ENCODE results near the gene MVD.
"Not testable (repeated sequence)": the region's sequence is repeated elsewhere in the genome, so short reads cannot be mapped to it uniquely, and the experiment has no call there.

MVD gene

DNA sequence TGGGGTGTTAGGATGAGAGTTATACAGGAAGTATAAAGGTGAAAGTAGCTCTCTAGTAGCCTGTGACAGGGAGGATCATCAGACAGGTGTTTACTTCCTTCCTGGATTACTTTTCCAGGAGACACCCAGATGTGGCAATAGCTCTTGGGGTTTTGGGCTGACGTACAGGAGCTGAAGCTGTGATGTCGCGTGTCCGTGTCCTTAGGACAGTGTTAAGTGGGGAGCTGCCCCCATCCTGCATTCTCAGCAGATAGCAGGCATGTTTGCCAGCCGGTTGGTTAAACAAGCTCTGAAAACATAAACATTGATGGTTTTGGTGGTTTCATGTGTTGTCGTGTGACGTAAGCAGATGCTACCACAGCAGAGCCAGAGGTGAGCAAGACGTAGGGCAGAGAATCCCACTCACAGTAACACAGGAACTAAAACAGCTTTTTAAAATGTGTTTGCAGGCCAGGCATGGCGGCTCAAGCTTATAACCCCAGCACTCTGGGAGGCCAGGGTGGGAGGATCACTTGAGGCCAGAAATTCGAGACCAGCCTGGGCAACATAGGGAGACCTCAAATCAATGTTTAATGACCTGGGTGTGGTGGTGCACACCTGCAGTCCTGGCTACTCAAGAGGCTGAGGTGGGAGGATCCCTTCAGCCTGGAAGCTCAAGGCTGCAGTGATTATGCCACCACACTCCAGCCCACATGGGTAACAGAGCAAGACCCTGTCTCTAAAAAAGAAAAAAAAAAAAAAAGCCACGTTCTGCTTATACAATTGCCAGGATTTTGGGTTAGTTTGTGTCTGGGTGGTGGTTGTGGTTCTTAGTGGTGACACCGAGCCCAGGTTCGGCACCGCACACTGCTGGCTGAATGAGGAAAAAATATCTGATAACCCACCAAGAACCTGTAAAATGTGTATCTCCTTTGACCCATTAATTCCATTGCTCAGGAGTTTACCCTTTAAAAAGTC is 42.8 kb downstream of the MVD start:
- DNase-seq = no peak

DNA sequence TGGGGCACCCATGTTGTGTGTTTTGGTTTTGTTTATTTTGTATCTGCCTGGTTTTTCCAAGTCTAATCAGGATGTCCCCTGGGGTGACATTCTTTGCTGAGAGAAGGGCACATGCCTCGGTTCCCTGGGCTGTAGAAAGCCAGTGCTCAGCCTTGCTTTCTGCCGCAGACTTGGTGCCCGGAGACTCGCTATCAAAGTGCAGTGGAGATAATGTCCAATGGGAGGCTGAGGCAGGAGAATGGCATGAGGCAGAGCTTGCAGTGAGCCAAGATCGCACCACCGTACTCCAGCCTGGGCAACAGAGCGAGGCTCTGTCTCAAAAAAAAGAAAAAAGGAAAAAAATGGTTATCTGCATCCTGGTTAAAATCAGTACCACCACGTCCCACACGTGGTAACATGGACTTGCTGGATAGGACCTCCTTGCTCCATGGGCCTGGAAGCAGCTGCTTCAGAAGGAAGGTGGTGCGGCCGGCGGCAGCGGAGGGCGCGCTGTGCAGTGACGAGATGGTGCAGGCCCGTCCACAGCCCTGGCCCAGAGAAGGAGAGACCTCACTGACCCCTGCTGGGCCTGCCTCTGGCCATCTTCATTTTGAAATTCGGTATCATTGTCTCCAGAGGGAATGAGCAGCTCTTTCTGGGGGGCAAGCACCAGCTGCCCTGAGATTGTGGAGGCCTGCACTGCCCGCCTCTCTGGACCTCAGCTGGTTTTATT is 43.8 kb downstream of the MVD start:
- DNase-seq = no peak

DNA sequence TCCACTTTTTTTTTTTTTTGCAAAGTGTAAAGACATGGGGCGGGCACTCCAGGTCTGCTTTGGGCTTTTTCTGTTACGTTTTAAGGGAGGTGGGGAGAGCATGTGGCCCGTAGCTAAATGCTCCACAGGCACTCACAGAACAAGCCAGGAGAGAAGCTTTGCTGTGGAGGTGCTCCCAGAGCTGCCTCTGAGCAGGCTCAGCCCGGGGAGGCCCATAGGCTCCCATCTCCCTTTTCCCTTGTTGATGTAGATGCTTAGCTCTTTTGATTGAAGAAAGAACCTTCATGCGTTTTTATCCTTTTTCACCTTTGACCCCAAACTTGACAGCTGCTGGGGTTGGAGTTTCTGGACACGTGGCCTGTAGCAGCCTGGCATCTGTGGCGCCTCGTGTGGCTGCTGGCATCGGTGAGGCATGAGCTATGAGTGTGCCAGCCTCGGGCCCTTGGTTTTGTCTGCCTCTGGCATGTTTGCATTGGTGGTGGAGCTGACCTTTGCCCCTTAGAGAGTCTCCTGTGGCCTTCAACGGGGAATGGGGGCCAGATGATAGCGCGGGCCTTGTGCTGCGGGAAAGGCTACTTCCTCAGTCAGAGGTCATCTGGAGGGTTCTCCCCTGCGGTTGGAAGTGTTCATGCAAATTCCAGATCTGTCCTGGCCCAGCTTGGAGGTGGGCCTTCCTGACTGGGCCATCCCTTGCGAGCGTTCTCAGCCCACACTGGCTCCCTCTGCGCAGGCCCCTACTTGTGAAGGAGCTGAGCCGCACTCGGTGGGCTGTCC is 44.5 kb downstream of the MVD start:
- no peak for DNase-seq

DNA sequence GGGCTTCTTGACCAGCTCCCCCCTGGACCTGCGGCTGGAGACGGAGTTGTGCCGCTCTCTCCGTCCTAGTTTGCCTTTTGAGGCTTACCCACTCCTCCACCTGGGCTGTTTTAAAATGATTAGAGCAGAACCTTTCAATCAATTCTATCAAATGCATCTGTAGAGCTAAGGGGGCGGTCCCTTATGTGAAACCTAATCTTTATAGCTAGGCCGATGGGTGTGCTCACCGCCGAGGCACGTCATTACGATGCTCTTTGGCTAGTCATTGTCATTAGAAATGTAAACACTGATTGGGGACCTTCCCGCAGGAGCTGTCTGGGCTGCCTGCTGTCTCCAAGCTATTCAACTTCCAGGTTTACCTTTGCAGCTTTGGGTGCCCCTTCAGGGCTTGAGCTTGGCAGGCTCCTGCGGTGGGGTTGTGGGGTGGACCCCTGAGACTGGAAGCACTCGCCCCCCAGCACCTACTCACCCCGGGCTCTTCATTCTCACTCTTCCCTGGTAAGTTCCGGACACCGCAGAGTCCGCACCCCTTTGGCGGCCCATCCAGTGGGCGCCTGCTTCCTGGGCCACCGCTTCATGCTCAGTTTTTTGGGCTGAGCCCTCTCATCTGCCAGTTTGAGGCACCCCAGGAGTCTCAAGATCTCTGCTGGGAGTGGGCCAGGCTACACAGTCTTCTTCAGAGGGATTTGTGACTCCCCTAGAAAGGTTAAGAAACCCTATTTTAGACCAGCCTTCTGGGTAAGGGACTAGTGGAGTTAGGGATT is 45.4 kb downstream of the MVD start:
- peak; percentile 56 for DNase-seq

DNA sequence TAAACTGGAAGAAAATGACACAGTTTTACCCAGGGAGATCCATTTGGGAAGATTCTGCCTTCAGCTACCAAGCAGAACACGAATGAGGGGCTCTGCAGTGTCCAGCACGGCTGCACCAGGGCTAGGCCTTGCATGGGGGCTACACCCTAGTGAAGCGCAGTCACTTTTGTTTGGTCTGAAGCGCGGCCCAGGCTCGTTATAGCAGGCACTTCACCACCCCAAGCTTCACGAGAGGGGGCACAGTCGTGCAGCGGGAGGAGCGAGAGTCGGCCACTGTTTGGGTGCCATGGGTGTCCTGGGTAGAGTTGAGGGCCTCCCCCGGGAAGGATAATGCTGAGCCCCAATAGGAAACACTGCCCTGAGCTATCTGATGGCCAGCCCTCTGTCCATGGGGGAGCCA is 46.2 kb downstream of the MVD start:
- DNase-seq = no peak

DNA sequence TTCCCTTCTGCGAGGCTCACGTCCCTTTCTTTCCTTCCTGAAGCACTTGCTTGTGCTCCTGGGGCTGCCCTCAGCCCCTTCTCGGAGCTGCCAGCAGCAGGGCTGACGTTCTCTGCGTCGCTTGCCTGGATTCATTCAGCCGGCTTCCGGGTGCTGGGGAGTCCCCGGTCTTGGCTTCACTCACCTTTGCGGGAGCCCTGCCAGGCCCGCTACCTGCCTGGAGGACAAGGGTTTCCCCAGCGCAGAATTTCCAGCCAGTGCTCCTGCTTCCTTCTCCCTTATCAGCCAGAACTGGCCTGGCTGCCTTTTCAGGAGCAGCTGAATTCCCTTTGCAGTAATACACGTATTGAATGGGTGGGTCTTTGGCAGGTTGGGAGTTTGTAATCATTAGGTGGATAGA is 46.6 kb downstream of the MVD start:
- no peak for DNase-seq

DNA sequence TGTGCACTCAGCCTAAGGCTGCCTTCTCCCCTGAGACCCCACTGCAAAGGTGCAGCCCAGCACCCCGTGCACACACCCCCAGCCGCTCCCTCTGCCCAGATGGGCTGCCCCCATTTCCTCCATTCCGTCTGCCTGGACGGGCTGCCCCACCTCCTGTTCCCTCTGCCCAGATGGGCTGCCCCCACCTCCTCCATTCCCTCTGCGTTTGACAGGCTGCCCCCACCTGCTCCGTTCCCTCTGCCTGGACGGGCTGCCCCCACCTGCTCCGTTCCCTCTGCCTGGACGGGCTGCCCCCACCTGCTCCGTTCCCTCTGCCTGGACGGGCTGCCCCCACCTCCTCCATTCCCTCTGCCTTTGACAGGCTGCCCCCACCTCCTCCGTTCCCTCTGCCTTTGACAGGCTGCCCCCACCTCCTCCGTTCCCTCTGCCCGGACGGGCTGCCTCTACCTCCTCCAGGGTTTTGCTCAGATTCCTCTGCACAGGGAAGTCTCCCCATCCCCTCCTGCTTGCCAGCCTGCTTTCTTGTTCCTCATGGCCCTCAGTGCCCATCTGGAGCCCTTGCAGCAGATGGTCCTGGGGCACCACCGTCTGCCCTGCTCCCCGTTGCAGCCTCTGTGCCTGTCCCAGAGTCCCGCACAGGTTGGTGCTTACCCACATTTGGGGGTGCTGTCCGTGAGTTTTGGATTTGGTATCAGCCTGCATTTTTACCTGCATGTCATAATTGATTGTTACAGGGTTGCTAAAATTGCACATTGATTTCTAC is 47.9 kb downstream of the MVD start:
- no peak for DNase-seq

DNA sequence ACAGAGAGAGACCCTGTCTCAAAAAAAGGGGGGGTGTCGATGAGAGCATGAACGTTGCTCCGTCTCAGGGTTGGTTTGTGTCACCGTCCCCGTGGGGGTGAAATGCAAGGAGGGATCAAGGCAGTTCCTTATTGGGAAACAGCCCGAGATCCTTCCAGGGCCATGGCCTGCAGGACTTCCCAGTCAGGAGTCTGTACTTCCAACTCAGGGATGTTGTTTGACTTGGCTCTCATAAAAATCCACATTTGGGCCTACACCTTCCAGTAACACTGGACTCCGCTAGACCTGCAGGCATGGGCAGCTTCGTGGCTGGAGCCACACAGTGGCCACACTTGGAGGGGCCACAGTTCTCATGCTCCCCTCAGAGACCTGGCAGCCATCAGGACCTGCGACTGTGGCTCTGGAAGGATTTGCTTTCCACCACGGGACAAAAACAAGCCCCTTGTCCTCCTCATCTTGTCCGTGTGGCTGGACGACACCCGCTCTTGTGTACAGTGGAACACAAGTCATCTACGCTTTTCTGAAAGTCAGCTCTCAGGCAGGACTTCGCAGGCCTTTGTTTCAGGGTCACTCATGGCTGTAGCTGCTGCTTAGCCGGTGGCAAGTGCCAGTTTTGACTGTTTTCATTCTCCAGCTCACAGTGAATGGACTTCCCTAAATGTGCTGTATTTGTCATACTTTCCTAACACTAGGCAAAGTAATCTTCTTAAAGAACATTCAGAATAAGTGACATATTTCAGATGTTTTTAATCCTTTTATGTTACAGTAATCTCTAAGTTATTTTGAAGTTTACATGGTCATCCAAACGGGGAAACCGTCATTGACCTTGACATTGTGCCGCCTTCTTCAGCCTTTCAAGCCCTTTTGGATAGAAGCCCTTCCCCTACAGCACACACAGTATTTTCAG is 48.7 kb downstream of the MVD start:
- DNase-seq = no peak

DNA sequence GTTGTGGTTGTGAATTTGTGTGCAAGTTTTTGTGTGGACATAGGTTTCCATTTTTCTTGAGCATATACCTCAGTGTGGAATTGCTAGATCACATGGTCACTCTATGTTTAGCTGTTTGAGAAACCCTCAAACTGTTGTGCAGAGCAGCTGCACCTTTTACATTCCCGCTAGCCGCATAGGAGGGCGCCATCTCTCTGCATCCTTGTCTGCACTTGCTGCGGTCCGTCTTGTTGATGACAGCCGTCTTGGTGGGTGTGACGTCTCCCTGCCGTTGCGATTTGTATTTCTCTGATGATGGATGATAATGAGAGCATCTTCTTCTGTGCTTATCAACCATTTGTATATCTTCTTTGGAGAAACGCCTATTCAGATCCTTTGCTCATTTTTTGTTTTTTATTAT is 49.6 kb downstream of the MVD start:
- no peak for DNase-seq

DNA sequence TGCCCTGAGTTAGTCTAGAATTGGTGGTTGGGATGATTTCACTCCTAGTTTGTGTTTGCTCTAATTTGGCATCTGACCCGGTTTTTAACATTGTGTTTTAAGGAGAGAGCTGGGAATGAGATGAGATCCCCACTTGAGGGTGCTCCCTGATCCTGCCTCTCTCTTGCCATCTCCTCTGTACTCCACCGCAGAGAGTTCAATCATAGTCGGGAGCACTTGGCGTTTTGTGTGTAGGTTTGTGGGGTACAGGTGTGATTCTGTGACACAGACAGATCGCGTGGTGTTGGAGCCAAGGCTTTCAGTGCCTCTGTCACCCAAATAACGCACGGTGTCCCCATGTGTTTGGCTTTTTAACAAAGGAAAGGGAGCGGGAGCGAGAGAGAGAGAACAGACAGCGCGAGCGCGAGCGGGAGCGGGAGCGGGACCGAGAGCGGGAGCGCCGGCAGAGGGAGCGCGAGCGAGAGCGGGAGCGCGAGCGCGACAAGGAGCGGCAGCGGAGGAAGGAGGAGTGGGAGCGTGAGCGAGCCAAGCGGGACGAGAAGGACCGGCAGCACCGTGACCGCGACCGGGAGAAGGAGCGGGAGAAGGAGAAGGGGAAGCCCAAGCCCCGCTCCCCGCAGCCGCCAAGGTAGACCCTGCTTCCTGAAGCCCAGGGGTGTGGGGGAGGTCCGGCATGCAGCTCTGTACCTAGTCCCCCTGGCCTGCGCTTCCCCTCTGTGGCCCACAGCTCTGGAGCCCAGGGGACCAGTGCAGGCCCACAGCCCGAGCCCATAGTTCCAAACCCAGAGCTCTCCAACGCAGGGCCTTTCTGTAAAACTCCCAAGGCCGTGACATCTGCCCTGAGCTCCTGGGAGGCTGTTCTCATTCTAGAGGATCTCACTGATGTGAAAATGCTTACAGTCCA is 51.7 kb downstream of the MVD start:
- no peak for DNase-seq

DNA sequence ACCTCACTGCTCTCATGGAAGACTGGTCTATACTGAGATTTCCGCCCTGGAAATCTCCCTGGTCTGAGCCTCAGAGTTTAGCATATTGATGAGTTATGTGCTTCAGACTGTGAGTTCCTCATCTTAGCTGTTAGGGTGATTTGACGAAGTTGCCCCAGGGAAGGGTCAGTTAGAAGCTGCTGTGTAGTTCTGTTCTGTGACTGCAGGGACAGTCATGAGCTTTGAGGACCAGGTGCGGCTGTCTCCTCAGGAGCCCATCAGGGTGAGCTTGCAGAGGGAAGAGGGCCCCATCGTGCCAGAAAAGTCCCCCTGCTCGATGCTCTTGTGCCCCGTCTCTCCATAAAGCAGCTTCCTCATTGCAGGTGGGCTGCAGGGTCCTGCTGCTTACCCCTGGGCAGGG is 52.8 kb downstream of the MVD start:
- DNase-seq = no peak

DNA sequence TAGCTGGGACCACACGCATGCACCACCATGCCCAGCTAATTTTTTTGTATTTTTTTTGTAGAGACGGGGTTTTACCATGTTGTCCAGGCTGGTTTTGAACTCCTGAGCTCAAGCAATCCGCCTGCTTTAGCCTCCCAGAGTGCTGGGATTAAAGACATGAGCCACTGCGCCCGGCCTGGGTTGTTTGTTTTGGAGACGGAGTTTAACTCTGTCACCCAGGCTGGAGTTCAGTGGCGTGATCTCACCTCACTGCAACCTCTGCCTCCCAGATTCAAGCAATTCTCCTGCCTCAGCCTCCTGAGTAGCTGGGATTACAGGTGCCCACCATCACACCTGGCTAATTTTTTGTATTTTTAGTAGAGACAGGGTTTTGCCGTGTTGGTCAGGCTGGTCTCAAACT is 53.5 kb downstream of the MVD start:
- DNase-seq = not testable (repeated sequence)

DNA sequence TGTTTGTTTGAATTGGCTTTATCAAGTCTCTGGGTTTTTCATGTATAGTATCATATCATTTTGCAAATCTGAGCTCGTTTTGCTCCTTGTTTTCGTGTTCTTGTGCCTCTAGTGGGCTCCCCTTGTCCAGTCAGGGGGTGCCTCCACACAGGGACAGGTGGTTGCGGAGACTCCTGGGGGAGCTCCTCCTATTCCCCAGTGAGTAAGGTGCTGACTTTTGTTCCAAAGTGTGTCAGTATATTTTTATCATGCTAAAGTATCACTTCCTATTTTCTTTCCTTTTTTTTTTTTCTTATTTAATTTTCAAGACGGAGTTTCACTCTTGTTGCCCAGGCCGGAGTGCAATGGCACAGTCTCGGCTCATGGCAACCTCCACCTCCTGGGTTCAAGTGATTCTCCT is 54.8 kb downstream of the MVD start:
- DNase-seq = no peak

DNA sequence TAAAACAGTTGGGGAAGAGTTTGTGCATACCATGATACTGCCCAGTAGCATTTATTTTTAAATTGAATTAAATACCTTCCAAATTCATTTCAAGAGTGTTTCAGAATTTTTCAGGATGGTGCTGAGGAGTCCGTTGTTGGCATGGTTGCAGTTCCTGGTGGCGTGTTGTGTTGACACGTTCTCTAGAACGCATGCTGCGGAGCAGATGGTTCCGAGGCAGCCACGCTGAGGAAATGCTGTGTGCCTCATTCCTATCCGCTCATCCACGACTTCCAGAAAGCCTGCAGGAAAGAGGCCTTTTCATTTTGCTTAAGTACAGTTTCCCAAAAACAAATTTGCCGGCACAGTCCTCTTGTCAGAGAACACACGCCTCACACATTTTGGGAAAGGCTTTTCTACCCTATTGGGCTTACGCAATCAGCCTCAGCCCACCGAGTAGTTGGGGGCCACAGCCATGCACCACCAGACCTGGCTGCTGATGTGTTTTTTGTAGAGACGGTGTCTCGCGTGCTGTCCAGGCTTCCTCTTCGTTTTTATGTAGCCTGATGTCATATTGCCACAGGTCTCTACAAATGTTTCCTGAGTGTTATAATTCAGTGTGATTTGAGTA is 56.6 kb downstream of the MVD start:
- no peak for DNase-seq

DNA sequence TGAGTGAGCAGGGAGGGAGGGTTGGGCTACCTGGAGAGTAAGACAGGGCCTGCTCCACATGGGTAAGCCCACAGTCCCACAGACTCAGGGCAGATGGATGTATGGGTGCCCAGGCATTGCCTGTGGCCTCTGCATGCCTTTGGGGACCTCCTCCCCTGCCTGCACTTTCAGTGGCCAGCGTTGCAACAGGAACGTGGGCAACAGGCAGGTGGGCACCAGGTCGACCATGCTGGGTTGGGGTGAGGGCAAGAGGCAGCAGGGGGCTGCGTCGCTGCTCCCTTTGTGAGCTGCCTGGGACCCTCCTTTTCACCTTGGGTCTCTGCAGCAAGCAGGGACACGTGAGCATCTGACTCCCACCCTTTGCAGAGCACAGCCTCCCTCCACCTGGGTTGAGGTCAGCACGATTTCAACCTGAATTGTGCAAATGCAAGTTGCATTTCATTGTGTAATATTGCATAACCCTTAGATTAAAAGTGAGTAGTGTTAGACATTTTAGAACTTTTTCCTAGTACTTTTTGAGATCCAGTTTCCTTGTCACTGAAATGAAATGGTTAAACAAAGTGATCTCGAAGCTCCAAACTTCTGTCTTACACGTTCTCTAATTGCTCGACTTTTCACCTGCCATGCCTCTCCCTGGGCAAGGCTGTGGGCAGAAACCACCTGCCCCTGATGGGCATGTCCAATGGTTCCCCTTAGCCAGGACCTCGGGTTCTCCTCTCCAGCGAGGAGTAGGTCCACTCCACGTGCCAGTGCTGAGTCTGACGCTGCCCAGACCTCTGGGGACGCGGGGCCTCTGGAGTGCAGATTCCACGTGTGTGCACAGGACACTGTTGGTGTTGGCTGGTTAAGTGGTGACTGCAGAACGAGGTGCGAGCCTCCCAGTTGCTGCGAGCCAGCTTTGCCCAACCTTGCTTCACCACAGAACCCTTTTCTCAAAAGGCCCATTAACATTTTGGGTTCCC is 57.4 kb downstream of the MVD start:
- no peak for DNase-seq

DNA sequence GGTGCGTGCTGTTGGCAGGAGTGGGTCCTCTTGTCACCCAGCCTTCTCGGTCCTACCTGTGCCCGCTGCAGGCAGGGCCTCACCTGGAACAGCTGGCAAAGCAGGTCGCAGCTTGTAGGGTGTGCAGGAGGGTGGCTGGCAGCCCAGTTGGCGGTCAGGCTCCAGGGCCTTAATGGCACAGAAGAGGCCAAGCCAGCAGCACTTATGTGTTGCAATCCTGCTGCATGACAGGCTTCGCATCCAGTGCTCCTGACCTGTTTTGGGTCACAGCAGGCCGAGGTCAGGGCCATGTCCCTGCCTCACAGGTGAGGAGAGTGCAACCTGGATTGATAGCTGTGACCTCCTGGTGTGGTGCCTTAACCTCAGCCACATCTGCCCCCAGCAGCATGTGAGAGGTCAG is 60.8 kb downstream of the MVD start:
- DNase-seq = no peak
